T47D (cell line): ENCODE results near the gene GLRB.

Experiments used
- DNase-seq, 2 experiments: peaks; one replicate each; pipeline versions ENCODE4 v3.0.0 to v3.0.0-alpha.2; 2011 to 2012; ENCODE audit warnings: low read depth in 1 of 2, low spot score in 1 of 2
- JUND ChIP-seq: IDR thresholded peaks from 2 replicates; pipeline ENCODE4 v1.6.1; 2012; ENCODE audit warnings: low read depth
- in situ Hi-C: cut with HindIII; loops from 2 replicates; pipeline ENCODE4 v1.10.0; 2016; ENCODE audit warnings: low sequenced_read_pairs, low pct_unique_long_range_greater_than_20kb

The GLRB gene

GRCh38 chr4:157079441-157079840, 3.5 kb downstream of the GLRB start:
- DNase-seq: no peak
- no peak for TF ChIP-seq JUND
- in situ Hi-C loops: no loop called here

GRCh38 chr4:157080605-157081004, 4.7 kb downstream of the GLRB start:
- in situ Hi-C loops: no loop called here
- TF ChIP-seq JUND: no peak
- no peak for DNase-seq

- in situ Hi-C loops: no loop called here
- DNase-seq: no peak
- no peak for TF ChIP-seq JUND
These were observed 19.8 kb downstream of the GLRB start for GRCh38 chr4:157095716-157096115.

GRCh38 chr4:157096439-157096838, 20.5 kb downstream of the GLRB start:
- in situ Hi-C loops: no loop called here
- DNase-seq: no peak

GRCh38 chr4:157099506-157099905, 23.6 kb downstream of the GLRB start:
- no peak for DNase-seq
- TF ChIP-seq JUND: no peak
- in situ Hi-C loops: no loop called here

More at GRCh38 chr4:157096439-157096838, 20.5 kb downstream of the GLRB start:
- no peak for TF ChIP-seq JUND

GRCh38 chr4:157104541-157104940, 28.6 kb downstream of the GLRB start:
- no peak for DNase-seq
- TF ChIP-seq JUND: no peak
- in situ Hi-C loops: no loop called here

- no peak for TF ChIP-seq JUND
- in situ Hi-C loops: no loop called here
- no peak for DNase-seq
These were observed 38.7 kb downstream of the GLRB start for GRCh38 chr4:157114671-157115070.

- in situ Hi-C loops: no loop called here
- no peak for TF ChIP-seq JUND
- peak in 1 of 2 experiments; percentile 12 for DNase-seq
These were observed 39.8 kb downstream of the GLRB start for GRCh38 chr4:157115613-157116335.

- no peak for DNase-seq
- TF ChIP-seq JUND: no peak
- in situ Hi-C loops: no loop called here
These were observed 45.5 kb downstream of the GLRB start for GRCh38 chr4:157121401-157121800.

- in situ Hi-C loops: no loop called here
- DNase-seq: no peak
- TF ChIP-seq JUND: no peak
These were observed 51.6 kb downstream of the GLRB start for GRCh38 chr4:157127571-157127970.

- TF ChIP-seq JUND: no peak
- peak in 1 of 2 experiments; percentile 40 for DNase-seq
- in situ Hi-C loops: no loop called here
These were observed 52.4 kb downstream of the GLRB start for GRCh38 chr4:157128395-157128794.

GRCh38 chr4:157141976-157142375, 66.0 kb downstream of the GLRB start:
- in situ Hi-C loops: no loop called here
- DNase-seq: no peak
- no peak for TF ChIP-seq JUND

GRCh38 chr4:157143369-157143768, 67.4 kb downstream of the GLRB start:
- TF ChIP-seq JUND: no peak
- DNase-seq: no peak
- in situ Hi-C loops: no loop called here

- in situ Hi-C loops: no loop called here
- TF ChIP-seq JUND: no peak
- DNase-seq: no peak
These were observed 75.8 kb downstream of the GLRB start for GRCh38 chr4:157151711-157152110.
